HuH-7.5 (cell line): ENCODE results near the gene PPP4R4.

Source experiments
- DNase-seq: peaks from one replicate; pipeline ENCODE4 v3.0.0; 2011; ENCODE audit warnings: low spot score

The PPP4R4 gene

GRCh38 chr14:94173885-94174603 lies at the start of gene PPP4R4:
TSS of gene PPP4R4 (plus strand) at chr14:94174322. CDS start at chr14:94174466, 144 bp downstream.
- DNase-seq = peak; percentile 68

DNA sequence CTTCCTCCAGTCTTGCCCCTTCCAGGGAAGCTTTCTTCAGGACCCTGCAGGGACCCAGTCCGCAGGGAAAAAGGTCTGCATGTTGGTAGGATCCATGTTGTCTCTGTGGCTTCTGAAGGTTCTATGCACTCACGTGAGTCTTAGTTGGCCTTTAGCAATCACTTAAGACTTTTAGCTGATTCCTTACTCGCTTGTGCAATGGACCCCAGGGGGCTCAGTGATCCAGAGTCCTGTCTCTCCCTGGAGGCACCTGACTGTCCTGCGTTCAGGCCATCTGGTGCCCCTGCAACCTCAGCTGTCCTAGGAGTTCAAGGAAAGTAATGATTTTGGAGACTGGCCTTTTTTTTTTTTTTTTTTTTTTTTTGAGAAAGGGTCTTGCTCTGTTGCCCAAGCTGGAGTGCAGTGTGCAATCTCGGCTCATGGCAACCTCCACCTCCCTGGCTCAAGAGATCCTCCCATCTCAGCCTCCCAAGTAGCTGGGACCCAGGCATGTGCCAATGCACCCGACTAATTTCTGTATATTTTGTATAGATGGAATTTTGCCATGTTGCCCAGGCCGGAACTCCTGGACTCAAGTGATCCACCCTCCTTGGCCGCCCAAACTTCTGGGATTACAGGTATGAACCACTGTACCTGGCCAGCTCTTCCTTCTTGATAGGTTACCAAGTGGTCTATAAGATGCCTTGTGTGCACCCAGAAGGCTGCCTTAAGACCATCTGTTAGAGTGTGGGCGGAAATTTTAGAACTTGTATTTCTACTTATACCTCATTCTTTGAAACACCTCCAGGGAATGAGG lies 49.3 kb upstream of the PPP4R4 start:
- DNase-seq = no peak

DNA sequence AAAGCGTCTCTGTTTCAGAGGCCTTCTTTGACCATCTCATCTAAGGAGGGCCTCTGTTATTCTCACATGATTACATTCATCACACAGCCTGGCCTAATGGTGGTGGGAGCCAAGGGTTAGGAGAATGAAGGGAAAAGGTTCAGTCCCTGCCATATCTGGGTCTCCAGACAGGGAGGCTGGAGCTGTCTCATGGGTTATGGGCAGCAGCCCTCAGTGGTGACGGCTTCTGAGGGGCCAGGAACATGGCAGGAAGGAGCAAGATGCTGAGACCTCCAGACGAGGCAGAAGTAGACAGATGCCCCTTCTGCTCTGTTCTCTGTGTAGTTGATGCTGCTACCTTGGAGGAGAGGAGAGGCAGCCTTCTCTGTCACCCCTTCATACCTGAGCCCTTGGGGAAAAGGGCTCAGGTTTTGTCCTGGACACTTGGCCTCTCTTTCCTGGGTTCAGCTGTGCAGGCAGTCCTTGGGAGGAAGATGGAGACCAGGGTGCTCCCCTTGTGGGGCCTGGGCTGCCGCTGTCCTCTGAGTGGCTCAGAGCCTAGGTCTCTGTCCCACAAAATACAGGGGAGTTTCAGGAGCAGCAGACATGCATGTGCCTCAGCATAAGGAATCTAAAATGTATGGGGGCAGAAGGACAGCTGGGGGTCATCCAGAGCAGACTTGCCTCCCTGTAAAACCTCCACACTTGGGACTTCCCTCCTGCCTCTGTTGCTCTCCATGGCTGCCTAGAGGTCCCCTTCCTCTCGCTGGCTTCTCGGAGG lies 48.3 kb upstream of the PPP4R4 start:
- DNase-seq = no peak

GRCh38 chr14:94126419-94126677 lies 47.8 kb upstream of the PPP4R4 start:
- no peak for DNase-seq

- DNase-seq = no peak
Observed at GRCh38 chr14:94126800-94127199, 47.3 kb upstream of the PPP4R4 start.

GRCh38 chr14:94127330-94127729 lies 46.8 kb upstream of the PPP4R4 start:
- DNase-seq = no peak

DNA sequence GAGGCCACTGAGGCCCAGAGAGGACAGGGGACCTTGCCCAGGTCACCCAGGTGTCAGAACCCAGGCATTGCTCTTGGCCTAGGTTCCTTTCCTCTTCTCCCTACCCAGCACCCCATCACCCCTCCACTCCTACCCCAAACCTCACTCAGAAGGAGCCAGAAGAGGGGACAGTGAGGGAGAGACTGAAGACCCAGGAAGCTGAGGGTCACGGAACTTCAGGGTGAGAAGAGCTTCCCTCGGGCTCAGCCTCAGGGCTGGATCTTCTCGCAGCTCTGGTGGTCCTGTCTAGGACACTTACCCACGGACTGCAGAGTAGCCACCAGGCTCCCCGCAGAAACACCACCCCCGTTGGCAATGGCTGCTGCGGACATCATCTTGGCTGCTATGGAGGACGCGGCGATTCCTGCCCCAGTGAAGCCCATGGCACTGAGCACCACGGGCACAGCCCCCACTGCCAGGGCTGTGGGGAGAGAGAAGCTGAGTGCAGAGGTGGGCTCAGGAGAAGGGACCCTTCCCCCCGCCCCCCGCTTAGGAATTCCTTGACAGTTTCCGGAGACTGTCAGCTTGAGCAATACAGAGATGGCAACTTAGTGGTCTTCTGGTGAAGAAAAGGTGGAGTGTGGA lies 45.8 kb upstream of the PPP4R4 start:
- no peak for DNase-seq

DNA sequence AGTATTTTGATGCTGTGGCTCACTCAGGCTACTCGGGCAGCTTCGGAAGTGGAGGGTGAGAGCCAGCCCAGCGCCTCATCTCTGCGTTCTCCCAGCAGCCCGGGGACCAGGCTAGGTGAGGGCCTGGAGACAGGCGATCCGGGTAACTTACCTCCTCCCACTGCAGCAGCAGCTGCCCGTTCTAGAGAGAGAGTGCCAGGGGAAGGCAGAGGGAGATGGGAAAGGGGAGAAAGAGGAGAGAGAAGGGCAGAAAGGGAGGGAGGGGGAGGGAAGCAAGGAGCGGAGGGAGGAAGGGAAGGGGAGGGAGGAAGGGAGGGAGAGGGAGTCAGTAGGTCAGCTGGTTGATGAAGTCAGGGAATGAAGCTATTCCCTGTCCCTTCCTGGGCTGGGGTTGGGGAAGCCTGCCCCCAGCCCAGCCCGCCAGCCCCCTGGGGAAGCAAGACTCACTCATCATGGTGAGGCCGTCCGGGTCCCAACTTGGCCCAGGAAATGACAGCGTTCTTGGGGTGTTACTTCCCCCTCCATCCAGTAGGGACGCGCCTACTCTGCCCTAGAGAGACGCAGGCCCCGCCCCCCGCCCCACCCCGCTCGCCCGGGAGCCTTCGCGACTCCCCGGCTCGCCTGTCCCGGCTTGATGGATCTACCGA lies 44.9 kb upstream of the PPP4R4 start, which contains the start of gene IFI27L2:
Gene IFI27L2 (minus strand): TSS at position 494 of the 647 bp plus-strand sequence. CDS start 40 bp downstream, at position 454.
- peak; percentile 44 for DNase-seq

- no peak for DNase-seq
Observed at GRCh38 chr14:94129758-94130414, 44.2 kb upstream of the PPP4R4 start.

DNA sequence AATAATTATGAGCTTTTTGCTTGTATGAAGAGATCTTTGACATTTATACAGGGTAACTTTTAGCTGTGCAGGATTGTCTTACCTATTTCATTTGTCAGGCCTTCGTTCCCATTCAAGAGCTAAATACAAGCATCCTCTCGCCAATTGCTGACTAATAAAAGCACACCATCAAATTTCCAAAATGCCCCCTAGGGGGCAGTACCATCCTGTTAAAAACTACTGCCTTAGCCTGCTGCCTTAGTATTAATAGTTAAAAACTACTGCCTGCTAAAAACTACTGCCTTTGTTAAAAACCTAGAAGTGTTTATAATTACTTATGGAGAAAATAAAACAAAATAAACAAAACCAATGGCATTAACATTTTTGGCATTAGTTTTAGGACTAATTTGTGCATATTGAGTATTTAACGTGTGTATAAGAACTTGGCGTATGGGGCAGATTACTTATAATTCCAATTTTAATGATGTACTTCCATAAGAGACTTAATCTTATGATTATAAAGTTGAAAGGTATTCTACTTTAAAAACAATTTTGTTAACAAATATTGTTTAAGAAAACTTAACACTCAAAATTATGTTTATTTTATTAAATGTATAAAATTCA lies 41.7 kb upstream of the PPP4R4 start:
- peak; percentile 41 for DNase-seq

GRCh38 chr14:94135476-94135875 lies 38.6 kb upstream of the PPP4R4 start:
- no peak for DNase-seq

GRCh38 chr14:94136575-94137331 lies 37.4 kb upstream of the PPP4R4 start:
- peak; percentile 54 for DNase-seq

- no peak for DNase-seq
Observed at GRCh38 chr14:94138251-94138650, 35.9 kb upstream of the PPP4R4 start.

- DNase-seq = no peak
Observed at GRCh38 chr14:94139006-94139405, 35.1 kb upstream of the PPP4R4 start.

DNA sequence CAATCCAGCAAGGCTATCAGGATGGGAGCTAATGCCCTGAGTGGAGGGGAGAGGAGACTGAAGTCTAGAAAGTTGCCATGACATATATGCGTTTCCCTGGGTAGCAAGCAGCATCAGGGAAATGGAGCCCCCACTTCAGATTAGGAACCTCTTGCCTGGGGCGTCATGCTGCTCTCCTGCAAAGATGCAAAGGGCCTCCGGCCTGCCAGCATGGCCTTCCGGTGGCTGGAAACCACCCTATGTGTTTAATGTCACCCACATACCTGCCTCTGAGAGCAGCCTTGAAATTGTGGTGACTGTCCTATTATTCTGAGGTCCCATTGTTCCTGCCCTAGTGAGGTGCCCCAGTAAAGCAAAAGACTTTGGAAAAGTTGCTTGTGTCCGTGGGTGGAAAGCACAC lies 34.7 kb upstream of the PPP4R4 start:
- DNase-seq = no peak

DNA sequence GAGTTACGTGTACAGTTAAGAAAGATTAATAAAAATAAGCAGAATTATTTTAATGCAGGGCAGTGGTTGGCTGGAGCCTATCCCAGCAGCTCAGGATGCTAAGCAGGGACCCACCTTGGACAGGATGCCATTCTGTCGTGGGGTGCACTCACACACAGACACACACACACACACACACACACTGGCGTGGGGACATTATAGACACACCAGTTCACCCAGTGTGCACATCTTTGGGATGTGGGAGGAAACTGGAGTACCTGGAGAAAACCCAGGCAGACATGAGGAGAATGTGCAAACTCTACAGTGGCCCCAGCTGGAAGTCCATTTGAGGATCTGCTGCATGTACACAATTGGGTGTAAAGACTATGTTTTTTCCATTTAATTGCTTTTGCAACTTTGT lies 31.9 kb upstream of the PPP4R4 start:
- no peak for DNase-seq

- no peak for DNase-seq
Observed at GRCh38 chr14:94142836-94143235, 31.3 kb upstream of the PPP4R4 start.

- DNase-seq = no peak
Observed at GRCh38 chr14:94143239-94143638, 30.9 kb upstream of the PPP4R4 start.

GRCh38 chr14:94143711-94144110 lies 30.4 kb upstream of the PPP4R4 start:
- DNase-seq = no peak

- no peak for DNase-seq
Observed at GRCh38 chr14:94144765-94145164, 29.4 kb upstream of the PPP4R4 start.
